ENCODE results near the gene FUOM.

DNA sequence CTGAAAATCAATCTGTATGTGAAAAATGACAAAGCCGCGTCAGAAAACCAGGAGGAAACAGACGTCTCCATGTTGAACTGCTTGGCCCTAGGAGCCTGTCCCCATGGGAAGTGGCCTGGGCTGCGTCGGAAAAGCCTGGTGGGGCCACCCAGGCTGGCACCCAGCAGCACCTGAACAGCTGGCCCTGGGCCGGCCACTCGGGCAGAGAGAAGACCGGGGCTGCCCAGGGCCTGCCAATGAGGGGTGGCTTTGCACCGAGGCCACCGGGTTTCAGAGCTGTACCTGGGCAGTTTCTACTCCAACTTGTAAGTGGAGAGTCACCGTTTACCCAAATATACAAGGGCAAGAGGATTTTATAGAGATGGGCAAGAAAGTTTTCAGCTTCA is 1.1 kb upstream of the FUOM start:
- TF ChIP-seq, protein P1, sequence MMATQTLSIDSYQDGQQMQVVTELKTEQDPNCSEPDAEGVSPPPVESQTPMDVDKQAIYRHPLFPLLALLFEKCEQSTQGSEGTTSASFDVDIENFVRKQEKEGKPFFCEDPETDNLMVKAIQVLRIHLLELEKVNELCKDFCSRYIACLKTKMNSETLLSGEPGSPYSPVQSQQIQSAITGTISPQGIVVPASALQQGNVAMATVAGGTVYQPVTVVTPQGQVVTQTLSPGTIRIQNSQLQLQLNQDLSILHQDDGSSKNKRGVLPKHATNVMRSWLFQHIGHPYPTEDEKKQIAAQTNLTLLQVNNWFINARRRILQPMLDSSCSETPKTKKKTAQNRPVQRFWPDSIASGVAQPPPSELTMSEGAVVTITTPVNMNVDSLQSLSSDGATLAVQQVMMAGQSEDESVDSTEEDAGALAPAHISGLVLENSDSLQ (IDR thresholded peaks at IDR 0.05): no peak
- TF ChIP-seq SUZ12 (IDR thresholded peaks at IDR 0.05) (no peak), FOXM1 (IDR thresholded peaks at IDR 0.05; ENCODE audit: borderline replicate concordance) (no peak)
